A172 (cell line): ENCODE data around the gene C1QL4. TPM values are rescaled to one million over a fixed set of nuclear protein-coding genes. Genes with fewer than 3 reads are reported as not detected.
"Not testable (repeated sequence)": the region's sequence is repeated elsewhere in the genome, so short reads cannot be mapped to it uniquely, and the experiment has no call there.

Source experiments
- DNase-seq: peaks from one replicate; pipeline ENCODE4 v3.0.0-alpha.2; 2015; ENCODE audit warnings: low spot score
- total RNA-seq: library from RNA; depleted of rRNA; stranded (reverse); fragments of >200 nt; shearing (Covaris generic); gene quantifications from 2 replicates; pipeline ENCODE4 v1.2.3, GENCODE V29; 2014; rRNA removed

The C1QL4 gene
- 2.3 and 4.4 TPM in 2 replicates for total RNA-seq

DNA sequence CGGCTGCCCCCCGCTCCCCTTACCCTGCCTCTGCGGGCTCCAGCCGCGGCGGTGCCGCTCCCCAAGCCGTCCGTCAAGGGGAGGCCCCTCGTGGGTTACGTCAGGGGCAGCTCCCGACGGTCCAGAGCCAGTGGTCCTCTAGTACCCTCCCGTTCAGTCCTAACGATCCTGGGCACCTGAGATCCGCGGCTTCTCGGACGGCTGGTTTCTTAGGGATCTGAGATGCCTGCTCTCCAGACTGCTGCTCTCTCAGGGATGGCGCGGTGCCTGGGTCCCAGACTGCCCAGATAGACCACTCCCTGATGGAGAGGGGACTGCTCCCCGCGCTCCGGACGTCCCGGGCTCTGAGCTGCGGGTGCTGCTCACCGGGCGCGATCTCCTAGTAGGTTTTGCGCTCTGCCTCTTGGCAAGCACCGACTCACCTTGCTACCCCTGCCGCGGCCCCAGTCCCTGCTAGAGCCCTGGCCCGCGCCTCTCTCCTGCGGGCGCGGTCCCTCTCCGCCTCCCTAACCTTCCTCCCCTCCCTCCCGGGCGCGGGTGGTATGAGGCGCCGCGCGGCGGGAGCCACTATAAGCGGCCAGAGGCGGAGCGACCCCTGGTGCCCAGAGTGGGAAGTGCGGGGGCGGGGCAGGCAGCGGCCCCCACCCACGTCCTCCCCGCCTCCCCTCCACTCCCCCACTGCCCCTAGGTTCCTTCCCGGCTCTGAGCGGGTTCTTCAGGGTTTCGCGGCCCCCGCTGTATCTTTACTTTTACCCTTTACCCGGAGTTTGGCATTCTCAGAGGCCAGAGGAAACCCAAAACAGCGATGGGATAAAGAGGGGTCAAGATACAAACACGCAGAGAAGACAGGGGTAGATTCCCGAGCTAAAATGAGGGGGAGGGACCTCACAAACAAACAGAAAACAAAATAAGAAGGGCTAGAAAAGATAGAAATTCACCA is at the start of gene C1QL4:
TSS of gene C1QL4 (minus strand) at position 544 of the 940 bp plus-strand sequence. CDS start 711 bp downstream, outside the sequence.
- DNase-seq: peak; percentile 49

DNA sequence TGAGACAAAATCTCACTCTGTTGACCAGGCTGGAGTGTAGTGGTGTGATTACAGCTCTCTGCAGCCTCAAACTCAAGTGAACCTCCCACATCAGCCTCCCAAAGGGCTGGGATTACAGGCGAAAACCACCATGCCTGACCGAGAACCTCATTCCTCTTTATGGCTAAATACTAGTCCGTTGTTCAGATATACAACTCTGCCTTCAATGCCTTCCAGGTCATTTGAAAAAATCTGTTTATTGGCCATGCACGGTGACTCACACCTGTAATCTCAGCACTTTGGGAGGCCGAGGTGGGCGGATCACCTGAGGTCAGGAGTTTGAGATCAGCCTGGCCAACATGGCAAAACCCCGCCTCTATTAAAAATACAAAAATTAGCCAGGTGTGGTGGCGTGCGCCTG is 43.2 kb upstream of the C1QL4 start:
- DNase-seq: not testable (repeated sequence)

- no peak for DNase-seq
Measured at GRCh38 chr12:49377386-49377785, 40.4 kb upstream of the C1QL4 start.

- no peak for DNase-seq
Measured at GRCh38 chr12:49375406-49375805, 38.4 kb upstream of the C1QL4 start.

DNA sequence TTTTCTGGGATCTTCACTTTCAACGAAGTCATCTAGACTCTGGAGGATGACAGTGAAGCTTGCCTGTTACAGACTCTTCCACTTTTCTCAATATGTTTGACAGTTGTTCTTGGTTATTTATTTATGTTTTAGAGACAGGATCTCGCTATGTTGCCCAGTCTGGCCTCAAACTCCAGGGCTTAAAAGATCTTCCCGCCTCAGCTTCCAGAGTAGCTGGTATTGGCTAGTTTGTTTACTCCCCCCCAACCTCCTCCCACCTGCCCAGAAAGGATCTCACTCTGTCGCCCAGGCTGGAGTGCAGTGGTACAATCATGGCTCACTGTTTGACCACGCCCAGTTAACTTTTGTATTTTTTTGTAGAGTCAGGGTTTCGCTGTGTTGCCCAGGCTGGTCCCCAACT is 33.6 kb upstream of the C1QL4 start:
- DNase-seq: no peak

DNA sequence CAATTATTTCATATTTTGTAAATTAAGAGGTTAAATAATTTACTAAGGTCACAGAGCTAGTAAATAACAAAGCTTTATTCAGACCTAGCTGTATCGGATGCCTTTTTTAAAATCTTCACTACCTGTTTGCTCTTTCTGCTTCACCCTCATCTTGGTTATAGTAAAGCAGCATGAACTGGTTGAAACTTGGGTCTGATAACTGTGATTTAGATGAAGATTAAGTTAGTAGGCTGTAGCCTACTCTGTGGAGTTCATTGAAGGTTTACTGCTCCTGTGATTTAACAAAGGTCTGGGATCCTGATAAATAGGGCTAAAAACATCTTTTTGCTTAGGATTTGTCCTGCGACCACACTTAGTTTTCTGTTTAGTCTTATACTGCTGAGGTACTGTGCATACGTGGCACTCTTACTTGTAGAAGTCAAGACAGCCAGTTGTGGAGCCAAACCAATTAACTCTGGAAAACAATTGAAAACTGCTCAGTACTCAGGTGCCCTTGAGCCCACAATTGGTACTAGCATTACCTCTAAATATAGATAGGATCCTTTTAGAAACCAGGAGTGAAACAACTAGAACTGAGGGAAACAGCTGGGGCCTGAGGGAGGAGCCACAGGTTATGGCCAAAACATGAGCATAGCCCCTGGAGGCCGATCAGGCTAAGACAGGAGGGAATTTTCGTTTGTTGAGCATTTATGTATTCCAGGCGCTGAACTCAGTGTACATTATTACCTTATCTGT is 32.6 kb upstream of the C1QL4 start:
- DNase-seq: peak; percentile 10

DNA sequence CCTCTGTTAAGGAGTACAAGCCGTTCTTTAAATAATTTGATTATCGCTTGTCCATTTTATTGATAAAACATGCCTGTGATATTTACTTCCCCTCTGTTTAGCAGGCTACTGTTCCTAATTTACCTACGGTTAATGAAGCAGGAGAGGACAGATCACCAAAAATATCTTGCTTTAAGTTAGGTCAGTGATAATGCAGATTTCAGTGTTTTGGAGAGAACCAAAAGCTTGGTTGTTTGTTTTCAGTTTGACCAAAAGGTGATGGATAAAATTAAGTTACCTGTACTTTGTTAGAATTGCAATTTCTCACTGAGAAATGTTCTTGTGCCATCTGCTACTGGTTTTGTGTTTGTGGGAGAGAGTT is 31.2 kb upstream of the C1QL4 start:
- no peak for DNase-seq

GRCh38 chr12:49367381-49368239 is 30.6 kb upstream of the C1QL4 start, which contains the start of gene SPATS2:
Gene SPATS2, plus strand, starts transcription at chr12:49367462. Its CDS starts 93,551 bp downstream, at chr12:49461013.
- peak; percentile 82 for DNase-seq

DNA sequence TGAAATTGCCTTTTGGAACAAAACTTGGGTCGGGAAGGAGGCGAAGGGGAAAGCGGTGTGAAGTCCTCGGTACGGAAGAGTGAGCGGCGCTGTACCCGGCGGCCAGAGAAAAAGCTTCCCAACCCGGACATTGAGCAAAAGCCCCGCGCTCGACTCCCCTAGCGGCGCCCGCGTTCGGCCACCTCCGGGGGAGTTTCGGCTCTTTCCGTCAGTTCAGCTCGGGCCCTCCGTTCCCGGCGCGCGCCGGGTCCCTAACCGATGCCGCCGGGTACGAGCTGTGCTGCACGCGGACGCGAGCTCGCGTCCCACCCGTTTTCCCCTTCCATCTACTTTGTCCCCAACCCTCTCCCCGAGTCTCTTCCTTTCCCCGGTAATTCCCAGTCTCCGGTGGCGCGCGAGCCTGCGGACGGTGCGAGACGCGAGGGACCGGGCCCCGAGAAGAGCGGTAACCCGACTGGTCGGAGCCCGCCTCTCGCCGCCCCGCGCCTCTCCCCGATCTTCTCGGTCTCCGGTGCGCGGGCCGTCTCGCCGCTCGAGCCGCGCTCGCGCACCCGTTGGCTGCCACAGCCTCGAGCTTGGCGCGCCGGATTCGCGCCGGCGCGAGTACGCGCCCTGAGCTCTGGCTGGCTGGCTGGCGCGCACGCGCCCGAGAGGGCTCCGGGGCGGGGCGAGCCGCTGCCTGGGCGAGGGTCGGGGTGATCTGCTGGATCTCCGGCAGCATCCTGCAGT is 29.8 kb upstream of the C1QL4 start:
- peak; percentile 55 for DNase-seq

GRCh38 chr12:49366096-49366651 is 29.2 kb upstream of the C1QL4 start:
- peak; percentile 14 for DNase-seq

DNA sequence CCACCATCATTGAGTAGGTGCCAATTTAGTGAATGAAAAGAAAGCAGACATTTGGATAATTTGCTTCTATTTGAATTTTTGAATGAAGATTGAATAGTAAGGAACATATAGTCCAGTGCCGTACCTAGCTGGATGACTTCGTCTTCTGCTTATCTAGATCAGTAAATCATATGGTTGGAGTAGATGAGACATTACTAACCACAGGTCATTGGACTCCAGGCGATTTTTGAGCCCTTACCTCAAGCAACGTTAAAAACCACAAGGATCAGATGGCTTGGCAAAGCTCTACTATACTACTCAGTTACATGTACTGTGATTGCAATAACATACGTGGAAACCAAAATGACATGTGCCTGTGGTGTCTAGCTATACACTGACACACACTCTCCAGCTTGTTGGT is 28.6 kb upstream of the C1QL4 start:
- DNase-seq: peak; percentile 69

DNA sequence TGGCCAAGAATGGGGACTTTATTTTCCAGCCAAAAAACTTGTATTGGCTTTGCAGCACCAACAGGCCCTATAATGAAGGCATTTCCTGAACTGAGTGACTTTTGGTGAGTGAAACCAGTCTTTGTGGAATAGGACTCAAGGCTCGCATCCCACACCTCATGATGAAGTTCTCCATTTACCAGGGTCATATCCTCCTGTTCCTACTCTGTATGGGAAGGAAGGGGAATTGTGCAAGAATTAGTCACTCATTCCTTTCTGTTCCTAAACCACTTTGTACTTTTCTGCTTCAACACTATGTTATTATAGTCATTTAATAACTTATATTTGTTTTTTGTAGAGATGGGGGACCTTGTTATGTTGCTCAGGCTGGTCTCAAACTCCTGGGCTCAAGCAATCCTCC is 28.0 kb upstream of the C1QL4 start:
- DNase-seq: peak; percentile 26

DNA sequence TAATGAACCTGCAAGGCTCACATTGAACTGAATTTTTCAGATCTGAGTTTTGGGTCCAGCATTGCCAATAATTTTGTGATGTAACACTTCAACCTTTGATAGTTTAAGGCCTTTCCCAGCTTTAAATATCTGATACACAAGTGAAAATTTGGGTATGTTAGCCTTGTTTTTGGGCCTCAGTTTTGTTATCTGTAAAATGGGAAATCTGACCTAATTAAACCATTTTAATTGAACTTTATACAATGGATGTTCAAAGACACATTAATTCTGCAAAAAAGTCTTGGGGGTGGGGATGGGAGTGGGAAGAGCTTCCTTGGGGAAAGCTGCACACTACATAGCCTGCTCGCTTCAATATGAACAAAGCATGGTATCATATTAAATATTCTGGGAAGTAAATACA is 25.1 kb upstream of the C1QL4 start:
- no peak for DNase-seq

GRCh38 chr12:49359671-49360070 is 22.7 kb upstream of the C1QL4 start:
- DNase-seq: no peak

- DNase-seq: peak; percentile 64
Measured at GRCh38 chr12:49358483-49359141, 21.6 kb upstream of the C1QL4 start.

DNA sequence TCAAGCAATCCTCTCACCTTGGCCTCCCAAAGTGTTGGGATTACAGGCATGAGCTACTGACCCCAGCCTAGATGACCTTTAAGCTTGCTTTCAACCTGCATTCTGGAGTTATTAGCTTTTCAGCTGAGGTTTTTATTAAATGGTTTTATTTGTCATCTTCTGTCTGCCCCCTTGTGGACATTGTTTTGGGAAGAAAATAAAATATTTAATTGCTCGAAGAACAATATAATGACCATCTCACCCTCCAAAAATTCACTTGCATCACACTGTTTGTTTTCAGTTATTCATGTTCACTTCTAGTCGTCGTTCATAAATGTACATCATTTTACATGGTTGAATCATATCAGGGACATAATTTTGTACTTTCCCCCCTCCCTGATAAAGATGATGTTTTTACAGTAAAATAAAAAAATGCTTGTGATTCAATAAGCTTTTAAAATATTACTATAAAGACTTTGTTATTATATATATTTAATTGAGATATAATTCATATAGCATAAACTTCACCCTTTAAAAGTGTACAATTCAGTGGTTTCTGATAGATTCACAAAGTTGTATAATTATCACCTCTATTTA is 20.2 kb upstream of the C1QL4 start:
- peak; percentile 28 for DNase-seq

GRCh38 chr12:49355913-49356312 is 18.9 kb upstream of the C1QL4 start:
- no peak for DNase-seq

DNA sequence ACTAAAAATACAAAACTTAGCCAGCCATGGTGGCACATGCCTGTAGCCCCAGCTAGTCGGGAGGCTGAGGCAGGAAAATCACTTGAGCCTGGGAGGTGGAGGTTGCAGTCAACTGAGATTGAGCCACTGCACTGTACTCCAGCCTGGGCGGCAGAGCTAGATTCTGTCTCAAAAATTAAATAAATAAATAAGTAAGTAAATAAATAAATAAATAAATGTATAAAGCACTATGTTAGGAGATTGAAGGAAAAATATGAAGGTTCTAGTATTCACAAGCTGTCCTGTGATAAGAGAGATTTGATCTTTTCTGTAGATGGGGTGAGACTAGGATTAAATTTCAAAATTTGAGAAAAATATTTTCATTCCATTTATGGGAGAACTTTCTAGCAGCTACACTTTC is 15.4 kb upstream of the C1QL4 start:
- DNase-seq: no peak

DNA sequence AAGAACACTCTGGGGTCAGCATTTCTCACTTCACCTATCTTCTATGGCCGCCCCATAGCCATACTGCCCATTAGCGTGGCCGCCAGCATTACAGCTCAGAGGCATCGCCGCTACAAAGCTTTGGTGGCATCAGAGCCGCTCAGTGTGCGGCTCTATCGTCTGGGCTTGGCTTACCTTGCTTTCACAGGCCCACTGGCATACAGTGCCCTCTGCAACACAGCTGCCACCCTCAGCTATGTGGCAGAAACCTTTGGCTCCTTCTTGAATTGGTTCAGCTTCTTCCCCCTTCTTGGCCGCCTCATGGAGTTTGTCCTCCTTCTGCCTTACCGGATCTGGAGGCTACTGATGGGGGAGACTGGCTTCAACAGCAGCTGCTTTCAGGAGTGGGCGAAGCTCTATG is 12.3 kb upstream of the C1QL4 start:
- no peak for DNase-seq

GRCh38 chr12:49348781-49349180 is 11.8 kb upstream of the C1QL4 start:
- DNase-seq: no peak
